WTC11 (cell line): ENCODE results near the gene GPR18. TPM values are rescaled to one million over a fixed set of nuclear protein-coding genes. Genes with fewer than 3 reads are reported as not detected.

ENCODE experiments used
- ATAC-seq: fragments of 200-7000 bp; cut with Tn5 transposase; 2 replicates; pipeline ENCODE4 v1.10.0; 2021; ENCODE audit warnings: mild to moderate bottlenecking, moderate library complexity
- CTCF ChIA-PET: fragments of 300-600 bp; sonication (Branson Sonifier 250); formaldehyde crosslinking; loops from one replicate; lab custom pipeline; 2021; ENCODE audit warnings: antibody characterized with exemption; lab: Charles Lee
- POLR2A ChIA-PET: fragments of 350-600 bp; sonication (Branson Sonifier 250); formaldehyde crosslinking; loops from one replicate; lab custom pipeline; 2021; ENCODE audit warnings: antibody characterized with exemption; lab: Charles Lee
- DNase-seq: peaks from one replicate; pipeline ENCODE4 v3.0.0; 2021; ENCODE audit warnings: low spot score
- H3K27ac Mint-ChIP-seq: 2 replicates; pipeline ENCODE4 v1.8.0; 2021; ENCODE audit warnings: mixed read lengths
- H3K27me3 Mint-ChIP-seq: 2 replicates; pipeline ENCODE4 v1.8.0; 2021; ENCODE audit warnings: low read depth, mild to moderate bottlenecking, moderate library complexity, mixed read lengths
- H3K36me3 Mint-ChIP-seq: 2 replicates; pipeline ENCODE4 v1.8.0; 2021; ENCODE audit warnings: mixed read lengths
- H3K4me1 Mint-ChIP-seq: 2 replicates; pipeline ENCODE4 v1.8.0; 2022; ENCODE audit warnings: mixed read lengths
- H3K4me3 Mint-ChIP-seq: 2 replicates; pipeline ENCODE4 v1.8.0; 2021; ENCODE audit warnings: mild to moderate bottlenecking, moderate library complexity, mixed read lengths
- H3K9me3 Mint-ChIP-seq: 2 replicates; pipeline ENCODE4 v1.8.0; 2021; ENCODE audit warnings: mixed read lengths
- ATF1 ChIP-seq: sonication (generic); formaldehyde crosslinking; IDR thresholded peaks from 2 replicates; pipeline ENCODE4 v1.8.1; 2023; ENCODE audit warnings: mild to moderate bottlenecking, moderate library complexity, missing genetic modification reagents
- ATF6 ChIP-seq: sonication (generic); formaldehyde crosslinking; IDR thresholded peaks from 2 replicates; pipeline ENCODE4 v1.8.1; 2023; ENCODE audit warnings: mild to moderate bottlenecking, missing genetic modification reagents
- CDX4 ChIP-seq: fragments of 250-450 bp; sonication (Bioruptor Pico); IDR thresholded peaks from 2 replicates; pipeline ENCODE4 v1.9.0; 2021; ENCODE audit warnings: moderate library complexity, mild to moderate bottlenecking, inconsistent platforms, borderline replicate concordance
- E2F4 ChIP-seq: sonication (generic); formaldehyde crosslinking; IDR thresholded peaks from 2 replicates; pipeline ENCODE4 v1.8.1; 2022; ENCODE audit warnings: low read depth, mild to moderate bottlenecking, moderate library complexity, missing genetic modification reagents, borderline replicate concordance
- ELF4 ChIP-seq: sonication (generic); formaldehyde crosslinking; IDR thresholded peaks from 2 replicates; pipeline ENCODE4 v1.8.1; 2022; ENCODE audit warnings: low read depth, mild to moderate bottlenecking, moderate library complexity, missing genetic modification reagents
- ESRRA ChIP-seq: sonication (generic); formaldehyde crosslinking; IDR thresholded peaks from 2 replicates; pipeline ENCODE4 v1.8.1; 2022; ENCODE audit warnings: mild to moderate bottlenecking, missing genetic modification reagents, borderline replicate concordance
- FOXP4 ChIP-seq: sonication (generic); formaldehyde crosslinking; IDR thresholded peaks from 2 replicates; pipeline ENCODE4 v1.8.0; 2022; ENCODE audit warnings: mild to moderate bottlenecking, missing genetic modification reagents
- IRF2 ChIP-seq: sonication (generic); formaldehyde crosslinking; IDR thresholded peaks from 2 replicates; pipeline ENCODE4 v1.8.0; 2022; ENCODE audit warnings: low read depth, missing genetic modification reagents, borderline replicate concordance
- JAZF1 ChIP-seq: fragments of 250-450 bp; sonication (Bioruptor Pico); IDR thresholded peaks from 2 replicates; pipeline ENCODE4 v1.9.0; 2021; ENCODE audit warnings: moderate library complexity, mild to moderate bottlenecking, inconsistent platforms
- MYBL2 ChIP-seq: sonication (generic); formaldehyde crosslinking; IDR thresholded peaks from 2 replicates; pipeline ENCODE4 v1.8.1; 2023; ENCODE audit warnings: mild to moderate bottlenecking, moderate library complexity, missing genetic modification reagents
- NR2C2 ChIP-seq: sonication (generic); formaldehyde crosslinking; IDR thresholded peaks from 2 replicates; pipeline ENCODE4 v1.8.0; 2022; ENCODE audit warnings: mild to moderate bottlenecking, missing genetic modification reagents
- RELA ChIP-seq: sonication (generic); formaldehyde crosslinking; IDR thresholded peaks from 2 replicates; pipeline ENCODE4 v1.8.1; 2022; ENCODE audit warnings: missing genetic modification reagents, mild to moderate bottlenecking, borderline replicate concordance
- RORB ChIP-seq: fragments of 250-450 bp; sonication (Bioruptor Pico); IDR thresholded peaks from 2 replicates; pipeline ENCODE4 v1.9.0; 2021; ENCODE audit warnings: mild to moderate bottlenecking
- TEAD4 ChIP-seq: sonication (generic); formaldehyde crosslinking; IDR thresholded peaks from 2 replicates; pipeline ENCODE4 v1.8.0; 2022; ENCODE audit warnings: mild to moderate bottlenecking, missing genetic modification reagents
- ZNF121 ChIP-seq: sonication (generic); formaldehyde crosslinking; IDR thresholded peaks from 2 replicates; pipeline ENCODE4 v1.8.0; 2023; ENCODE audit warnings: missing genetic modification reagents
- ZNF416 ChIP-seq: fragments of 250-450 bp; sonication (Bioruptor Pico); IDR thresholded peaks from 2 replicates; pipeline ENCODE4 v1.9.0; 2021; ENCODE audit warnings: mild to moderate bottlenecking, inconsistent platforms
- ZNF671 ChIP-seq: fragments of 250-450 bp; sonication (Bioruptor Pico); IDR thresholded peaks from 2 replicates; pipeline ENCODE4 v1.8.0; 2021; ENCODE audit warnings: mild to moderate bottlenecking
- total RNA-seq: library from RNA; stranded (reverse); gene quantifications from 3 replicates; pipeline ENCODE4 v1.2.3, GENCODE V29; 2021
- TF ChIP-seq, protein P1 (sequence below): sonication (generic); formaldehyde crosslinking; IDR thresholded peaks from 2 replicates; pipeline ENCODE4 v1.8.1; 2023; ENCODE audit warnings: mild to moderate bottlenecking, missing genetic modification reagents, borderline replicate concordance
- TF ChIP-seq, protein P2 (sequence below): sonication (generic); formaldehyde crosslinking; IDR thresholded peaks from 2 replicates; pipeline ENCODE4 v1.8.1; 2023; ENCODE audit warnings: mild to moderate bottlenecking, missing genetic modification reagents, moderate library complexity

The GPR18 gene
- total RNA-seq, 1 experiment from 2014 or later: 0.09 TPM

DNA sequence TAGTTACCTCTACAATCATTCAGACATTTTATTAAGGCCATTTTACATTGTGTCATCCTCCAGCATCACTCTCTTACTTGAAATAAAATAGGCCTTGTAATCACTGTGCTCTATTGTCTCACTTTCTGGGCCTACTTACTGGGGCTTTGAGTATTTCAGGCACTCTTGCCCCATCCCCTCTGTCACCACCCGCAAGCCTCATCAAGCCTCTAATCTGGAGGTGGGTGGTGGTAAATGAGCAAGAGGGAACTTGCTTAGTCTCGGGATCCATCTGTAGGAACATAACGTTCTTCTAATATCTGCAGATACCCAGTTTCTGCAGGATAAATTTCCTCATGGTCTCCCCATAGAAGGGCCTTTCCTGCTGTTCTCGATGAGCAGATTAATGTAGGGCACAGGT is 19.4 kb upstream of the GPR18 start:
- no peaks in the 10 kb centered on the region for H3K27me3 Mint-ChIP-seq
- no peak for ATAC-seq
- DNase-seq: no peak
- no peak for TF ChIP-seq E2F4 (CRISPR knock-in tag)
- no peak for TF ChIP-seq ZNF121 (CRISPR knock-in tag)
- no peak for TF ChIP-seq JAZF1 (CRISPR knock-in tag)
- TF ChIP-seq ZNF671 (CRISPR knock-in tag): no peak
- no peak for TF ChIP-seq RELA (CRISPR knock-in tag)
- no peak for TF ChIP-seq RORB (CRISPR knock-in tag)
- no peak for TF ChIP-seq TEAD4 (CRISPR knock-in tag)
- TF ChIP-seq ATF1: no peak
- no peak for TF ChIP-seq NR2C2 (CRISPR knock-in tag)
- TF ChIP-seq MYBL2: no peak
- no peak for TF ChIP-seq CDX4 (CRISPR knock-in tag)
- no peak for TF ChIP-seq ATF6 (CRISPR knock-in tag)
- TF ChIP-seq, all 79 proteins: peak for 0
- H3K4me3 Mint-ChIP-seq: no peak overlapping the region
- no peaks in the 10 kb centered on the region for H3K36me3 Mint-ChIP-seq
- peaks cover 33% of the 10 kb centered on the region for H3K4me1 Mint-ChIP-seq
- ChIA-PET CTCF (interaction anchor here (1.0 kb wide), 1 partner anchor 12 kb away, joined by 3 read pairs; no protein-coding TSS in a partner anchor), POLR2A (no interaction called here)
- H3K27ac Mint-ChIP-seq: 0 out of 2 replicates have a peak overlapping the region, but pooled peaks have one; percentile 16
- no peaks in the 10 kb centered on the region for H3K9me3 Mint-ChIP-seq

DNA sequence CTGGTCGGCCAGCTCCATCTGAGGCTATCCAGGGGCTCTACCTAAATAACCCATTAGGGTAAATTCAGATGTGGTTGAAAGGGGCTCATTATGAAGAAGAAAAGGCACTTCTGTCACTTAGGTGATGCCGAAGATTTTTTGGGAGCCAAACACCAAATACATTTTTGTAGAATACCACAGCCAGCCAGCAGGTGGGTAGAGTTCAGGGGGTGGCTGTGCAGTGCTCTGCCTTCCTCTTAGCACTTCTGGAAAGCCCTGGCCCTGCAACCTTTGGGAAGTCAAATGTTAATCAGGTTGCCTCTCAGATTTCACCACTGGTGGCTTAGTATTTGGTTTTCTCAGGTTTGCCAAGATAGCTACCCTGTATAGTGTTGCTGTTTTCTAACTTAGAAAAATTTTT is 18.5 kb upstream of the GPR18 start:
- POLR2A ChIA-PET: no interaction called here
- CTCF ChIA-PET: interaction anchor here (1.0 to 2.5 kb wide), 2 partner anchors 11 kb away, joined by 3 to 13 read pairs; no protein-coding TSS in a partner anchor
- H3K4me3 Mint-ChIP-seq: no peak overlapping the region
- H3K27me3 Mint-ChIP-seq: no peaks in the 10 kb centered on the region
- H3K36me3 Mint-ChIP-seq: peaks cover 5% of the 10 kb centered on the region
- DNase-seq (peak; percentile 39), ATAC-seq (peak; percentile 90)
- no peak overlapping the region for H3K27ac Mint-ChIP-seq
- peaks cover 5% of the 10 kb centered on the region; the same call in 1 of the 2 replicates for H3K9me3 Mint-ChIP-seq
- peaks cover 33% of the 10 kb centered on the region for H3K4me1 Mint-ChIP-seq
- TF ChIP-seq, protein P1, sequence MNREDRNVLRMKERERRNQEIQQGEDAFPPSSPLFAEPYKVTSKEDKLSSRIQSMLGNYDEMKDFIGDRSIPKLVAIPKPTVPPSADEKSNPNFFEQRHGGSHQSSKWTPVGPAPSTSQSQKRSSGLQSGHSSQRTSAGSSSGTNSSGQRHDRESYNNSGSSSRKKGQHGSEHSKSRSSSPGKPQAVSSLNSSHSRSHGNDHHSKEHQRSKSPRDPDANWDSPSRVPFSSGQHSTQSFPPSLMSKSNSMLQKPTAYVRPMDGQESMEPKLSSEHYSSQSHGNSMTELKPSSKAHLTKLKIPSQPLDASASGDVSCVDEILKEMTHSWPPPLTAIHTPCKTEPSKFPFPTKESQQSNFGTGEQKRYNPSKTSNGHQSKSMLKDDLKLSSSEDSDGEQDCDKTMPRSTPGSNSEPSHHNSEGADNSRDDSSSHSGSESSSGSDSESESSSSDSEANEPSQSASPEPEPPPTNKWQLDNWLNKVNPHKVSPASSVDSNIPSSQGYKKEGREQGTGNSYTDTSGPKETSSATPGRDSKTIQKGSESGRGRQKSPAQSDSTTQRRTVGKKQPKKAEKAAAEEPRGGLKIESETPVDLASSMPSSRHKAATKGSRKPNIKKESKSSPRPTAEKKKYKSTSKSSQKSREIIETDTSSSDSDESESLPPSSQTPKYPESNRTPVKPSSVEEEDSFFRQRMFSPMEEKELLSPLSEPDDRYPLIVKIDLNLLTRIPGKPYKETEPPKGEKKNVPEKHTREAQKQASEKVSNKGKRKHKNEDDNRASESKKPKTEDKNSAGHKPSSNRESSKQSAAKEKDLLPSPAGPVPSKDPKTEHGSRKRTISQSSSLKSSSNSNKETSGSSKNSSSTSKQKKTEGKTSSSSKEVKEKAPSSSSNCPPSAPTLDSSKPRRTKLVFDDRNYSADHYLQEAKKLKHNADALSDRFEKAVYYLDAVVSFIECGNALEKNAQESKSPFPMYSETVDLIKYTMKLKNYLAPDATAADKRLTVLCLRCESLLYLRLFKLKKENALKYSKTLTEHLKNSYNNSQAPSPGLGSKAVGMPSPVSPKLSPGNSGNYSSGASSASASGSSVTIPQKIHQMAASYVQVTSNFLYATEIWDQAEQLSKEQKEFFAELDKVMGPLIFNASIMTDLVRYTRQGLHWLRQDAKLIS: no peak
- TF ChIP-seq RELA (CRISPR knock-in tag): no peak
- TF ChIP-seq ESRRA (CRISPR knock-in tag): no peak
- no peak for TF ChIP-seq FOXP4 (CRISPR knock-in tag)
- TF ChIP-seq ELF4: no peak
- TF ChIP-seq E2F4 (CRISPR knock-in tag): no peak
- no peak for TF ChIP-seq ZNF416
- no peak for TF ChIP-seq CDX4 (CRISPR knock-in tag)
- TF ChIP-seq, protein P2, sequence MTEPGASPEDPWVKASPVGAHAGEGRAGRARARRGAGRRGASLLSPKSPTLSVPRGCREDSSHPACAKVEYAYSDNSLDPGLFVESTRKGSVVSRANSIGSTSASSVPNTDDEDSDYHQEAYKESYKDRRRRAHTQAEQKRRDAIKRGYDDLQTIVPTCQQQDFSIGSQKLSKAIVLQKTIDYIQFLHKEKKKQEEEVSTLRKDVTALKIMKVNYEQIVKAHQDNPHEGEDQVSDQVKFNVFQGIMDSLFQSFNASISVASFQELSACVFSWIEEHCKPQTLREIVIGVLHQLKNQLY (CRISPR knock-in tag): no peak
- TF ChIP-seq RORB (CRISPR knock-in tag): no peak
- no peak for TF ChIP-seq IRF2
